HG03175 (cell line): ENCODE data around the gene NUDT8.
A peak's percentile ranks its signal among the peaks of the same experiment; 100 is the strongest.
"Not testable (repeated sequence)": the region's sequence is repeated elsewhere in the genome, so short reads cannot be mapped to it uniquely, and the experiment has no call there.

Source experiments
- ATAC-seq: cut with Tn5 transposase; IDR thresholded peaks from one replicate; pipeline ENCODE4 v1.9.1; 2021; ENCODE audit warnings: mild to moderate bottlenecking, moderate library complexity; ENCODE audit not compliant: unreplicated experiment

NUDT8 gene

DNA sequence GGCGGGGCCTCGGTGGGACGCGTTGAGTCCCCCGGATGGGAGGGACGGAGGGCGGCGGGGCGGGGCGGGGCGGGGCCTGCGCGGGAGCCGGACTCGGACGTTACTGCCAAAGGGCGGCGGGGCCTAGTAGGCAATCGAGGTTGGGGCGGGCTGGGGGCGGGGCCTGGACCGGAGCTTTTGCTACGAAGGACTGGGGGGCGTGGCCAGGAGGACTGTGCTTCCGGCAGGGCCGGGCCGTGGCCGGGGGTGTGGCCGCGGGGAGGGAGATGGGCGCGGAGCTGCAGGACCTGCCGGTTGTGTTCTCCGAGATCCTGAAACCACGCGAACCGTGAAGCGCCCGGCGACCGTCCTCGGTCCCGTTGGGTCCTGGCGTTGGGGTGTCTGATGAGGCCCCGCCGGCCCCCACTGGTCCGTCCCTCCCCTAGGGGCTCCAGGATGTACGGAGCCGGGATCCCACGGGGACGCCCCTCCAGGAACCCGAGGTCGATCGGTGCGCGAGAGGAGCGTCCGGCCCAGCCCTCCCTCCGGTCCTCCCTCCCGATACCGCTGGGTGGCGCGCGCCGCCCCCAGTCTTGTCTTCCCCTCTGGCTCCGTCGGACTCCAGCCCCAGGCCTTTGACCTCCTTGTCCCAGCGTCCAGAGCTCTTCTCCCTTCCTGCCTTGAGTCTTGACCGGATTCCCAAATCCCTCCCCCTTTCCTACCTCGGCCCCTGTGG, 648 bp upstream of the NUDT8 start:
- ATAC-seq = peak; percentile 70

DNA sequence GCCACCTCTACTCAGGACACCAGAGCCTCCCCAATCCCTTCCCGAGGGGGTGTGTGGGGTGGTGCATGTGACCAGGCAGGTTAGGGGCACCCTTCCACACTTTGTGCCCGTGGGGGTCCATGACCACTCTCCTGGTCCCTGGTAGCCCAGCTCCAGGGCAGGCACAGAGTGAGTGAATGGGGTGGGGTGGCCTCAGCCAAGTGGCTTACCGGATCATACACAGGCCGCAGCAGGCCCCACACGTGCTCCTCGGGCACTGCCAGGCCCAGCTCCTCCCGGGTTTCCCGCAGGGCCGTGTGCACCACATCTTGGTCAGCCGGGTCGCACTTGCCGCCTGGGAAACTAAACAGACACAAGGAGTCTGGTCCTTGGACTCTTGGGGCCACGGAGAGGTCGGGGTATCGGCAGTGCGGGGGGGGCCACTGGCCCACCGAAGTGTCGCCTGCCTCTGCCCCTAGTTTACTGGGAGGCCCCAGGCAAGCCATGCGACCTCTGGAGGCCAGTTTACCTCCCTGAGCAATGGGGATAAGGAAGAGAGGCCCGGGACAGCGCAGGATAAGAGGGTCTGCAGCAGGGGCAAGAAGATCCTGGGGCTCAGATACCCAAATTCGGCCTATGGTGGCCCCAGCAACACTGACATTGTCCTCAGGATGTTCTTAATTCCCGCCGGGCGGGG, 889 bp downstream of the NUDT8 start:
- no peak for ATAC-seq

DNA sequence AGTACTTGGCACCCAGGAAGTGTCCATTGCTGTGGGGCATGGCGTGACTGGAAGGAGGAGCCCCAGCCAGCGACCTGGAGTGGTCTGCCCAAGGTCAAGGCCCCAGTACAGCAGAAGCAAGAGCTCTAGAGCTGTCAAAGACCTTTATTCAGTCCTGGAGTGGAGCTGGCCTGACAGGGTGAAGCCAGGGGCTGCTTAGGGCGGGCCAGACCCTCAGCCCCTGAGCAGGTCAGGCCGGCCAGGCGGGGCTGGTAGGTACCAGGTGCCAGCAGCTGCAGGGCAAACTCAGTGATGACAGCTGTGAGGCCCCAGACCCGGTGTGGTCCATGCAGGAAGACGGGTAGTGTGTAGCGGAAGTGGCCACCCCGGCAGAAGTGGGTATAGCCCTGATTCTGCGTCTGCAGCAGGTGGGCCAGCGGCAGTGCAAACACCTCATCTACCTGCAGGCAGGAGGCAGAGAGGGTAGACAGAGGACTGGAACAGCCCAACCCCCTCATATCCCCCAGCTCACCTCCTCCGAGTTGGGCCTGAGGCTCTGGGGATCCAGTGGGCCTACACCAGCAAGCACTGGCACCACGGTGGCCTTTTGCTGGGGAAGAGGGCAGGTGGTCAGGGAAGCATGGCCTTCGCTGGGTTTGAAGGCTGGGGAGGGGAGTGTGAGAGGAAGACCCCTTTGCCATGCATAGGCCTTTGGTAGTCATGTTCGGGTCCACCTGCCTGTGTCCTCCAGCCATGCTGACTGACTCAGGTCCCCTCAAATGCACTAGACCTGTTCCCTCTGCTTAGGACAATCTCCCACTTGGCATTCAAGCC, 1.7 kb downstream of the NUDT8 start:
- ATAC-seq = no peak

DNA sequence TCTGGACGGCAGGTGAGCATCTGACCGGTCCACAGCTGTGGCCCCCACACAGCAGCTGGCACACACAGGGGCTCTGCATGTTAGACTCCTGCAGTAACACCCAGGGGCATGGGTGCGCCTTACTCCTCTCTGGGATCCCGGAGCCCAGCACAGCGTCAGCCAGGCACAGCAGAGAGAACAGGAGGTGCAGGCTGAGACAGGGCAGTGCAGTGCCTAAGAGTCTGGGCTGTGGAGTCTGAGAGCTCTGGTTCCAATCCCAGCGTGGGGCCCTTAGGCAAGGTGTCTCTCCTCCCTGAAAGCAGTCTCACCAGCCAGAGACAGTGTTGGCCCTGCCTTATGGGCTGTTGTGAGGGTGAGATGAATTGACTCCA, 2.3 kb downstream of the NUDT8 start:
- ATAC-seq = no peak

DNA sequence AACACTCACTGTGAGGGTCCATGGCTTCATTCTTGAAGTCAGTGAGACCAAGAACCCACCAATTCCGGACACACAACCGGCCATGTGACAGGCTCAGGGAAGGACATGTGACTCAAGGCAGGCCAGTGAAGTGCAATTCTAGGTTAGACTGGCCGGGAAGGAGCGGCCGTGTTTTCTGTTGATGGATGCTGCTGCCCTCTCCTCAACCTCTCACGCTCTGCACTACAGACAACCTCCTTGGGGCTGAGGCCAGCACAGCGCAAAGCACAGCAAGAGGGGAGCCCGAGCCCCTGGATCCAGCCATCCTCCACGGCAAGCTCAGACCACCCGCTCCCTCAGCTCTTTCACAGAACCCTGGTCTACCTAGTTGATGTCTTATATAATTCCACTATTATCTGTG, 2.8 kb downstream of the NUDT8 start:
- ATAC-seq = no peak

DNA sequence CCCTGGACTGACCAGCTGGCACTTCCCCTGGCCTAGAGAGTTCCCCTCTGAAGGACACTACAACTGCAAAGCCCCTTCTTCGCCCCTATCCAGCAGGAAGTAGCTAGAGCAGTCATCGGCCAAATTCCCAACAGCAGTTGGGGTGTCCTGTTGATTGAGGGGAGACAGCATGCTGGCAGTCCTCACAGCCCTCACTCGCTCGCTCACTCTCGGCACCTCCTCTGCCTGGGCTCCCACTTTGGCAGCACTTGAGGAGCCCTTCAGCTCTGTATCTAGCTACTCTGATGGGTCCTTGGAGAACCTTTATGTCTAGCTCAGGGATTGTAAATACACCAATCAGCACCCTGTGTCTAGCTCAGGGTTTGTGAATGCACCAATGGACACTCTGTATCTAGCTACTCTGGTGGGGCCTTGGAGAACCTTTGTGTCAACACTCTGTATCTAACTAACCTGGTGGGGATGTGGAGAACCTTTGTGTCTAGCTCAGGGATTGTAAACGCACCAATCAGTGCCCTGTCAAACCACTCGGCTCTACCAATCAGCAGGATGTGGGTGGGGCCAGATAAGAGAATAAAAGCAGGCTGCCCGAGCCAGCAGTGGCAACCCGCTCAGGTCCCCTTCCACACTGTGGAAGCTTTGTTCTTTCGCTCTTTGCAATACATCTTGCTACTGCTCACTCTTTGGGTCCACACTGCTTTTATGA, 3.5 kb downstream of the NUDT8 start:
- ATAC-seq = not testable (repeated sequence)

DNA sequence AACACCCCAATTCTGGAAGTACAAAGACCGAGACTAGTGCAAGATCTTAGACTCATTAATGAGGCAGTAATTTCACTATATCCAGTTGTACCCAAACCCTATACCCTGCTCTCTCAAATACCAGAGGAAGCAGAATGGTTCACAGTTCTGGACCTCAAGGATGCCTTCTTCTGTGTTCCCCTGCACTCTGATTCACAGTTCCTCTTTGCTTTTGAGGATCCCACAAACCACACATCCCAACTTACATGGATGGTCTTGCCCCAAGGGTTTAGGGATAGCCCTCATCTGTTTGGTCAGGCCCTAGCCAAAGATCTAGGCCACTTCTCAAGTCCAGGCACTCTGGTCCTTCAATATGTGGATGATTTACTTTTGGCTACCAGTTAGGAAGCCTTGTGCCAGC, 5.9 kb downstream of the NUDT8 start:
- ATAC-seq = not testable (repeated sequence)

DNA sequence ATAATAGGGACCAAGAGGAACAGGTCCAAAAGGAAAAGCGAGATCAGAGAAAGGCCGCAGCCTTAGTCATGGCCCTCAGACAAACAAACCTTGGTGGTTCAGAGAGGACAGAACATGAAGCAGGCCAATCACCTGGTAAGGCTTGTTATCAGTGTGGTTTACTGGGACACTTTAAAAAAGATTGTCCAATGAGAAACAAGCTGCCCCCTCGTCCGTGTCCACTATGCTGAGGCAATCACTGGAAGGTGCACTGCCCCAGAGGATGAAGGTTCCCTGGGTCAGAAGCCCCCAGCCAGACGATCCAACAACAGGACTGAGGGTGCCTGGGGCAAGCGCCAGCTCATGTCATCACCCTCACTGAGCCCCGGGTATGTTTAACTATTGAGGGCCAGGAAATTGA, 6.8 kb downstream of the NUDT8 start:
- ATAC-seq = not testable (repeated sequence)

DNA sequence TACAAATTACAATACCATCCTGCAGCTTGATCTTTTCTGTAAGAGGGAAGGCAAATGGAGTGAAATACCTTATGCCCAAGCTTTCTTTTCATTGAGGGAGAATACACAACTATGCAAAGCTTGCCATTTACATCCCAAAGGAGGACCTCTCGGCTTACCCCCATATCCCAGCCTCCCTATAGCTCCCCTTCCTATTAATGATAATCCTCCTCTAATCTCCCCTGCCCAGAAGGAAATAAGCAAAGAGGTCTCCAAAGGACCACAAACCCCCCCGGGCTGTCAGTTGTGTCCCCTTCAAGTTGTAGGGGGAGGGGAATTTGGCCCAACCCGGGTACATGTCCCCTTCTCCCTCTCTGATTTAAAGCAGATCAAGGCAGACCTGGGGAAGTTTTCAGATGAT, 7.8 kb downstream of the NUDT8 start:
- not testable (repeated sequence) for ATAC-seq

DNA sequence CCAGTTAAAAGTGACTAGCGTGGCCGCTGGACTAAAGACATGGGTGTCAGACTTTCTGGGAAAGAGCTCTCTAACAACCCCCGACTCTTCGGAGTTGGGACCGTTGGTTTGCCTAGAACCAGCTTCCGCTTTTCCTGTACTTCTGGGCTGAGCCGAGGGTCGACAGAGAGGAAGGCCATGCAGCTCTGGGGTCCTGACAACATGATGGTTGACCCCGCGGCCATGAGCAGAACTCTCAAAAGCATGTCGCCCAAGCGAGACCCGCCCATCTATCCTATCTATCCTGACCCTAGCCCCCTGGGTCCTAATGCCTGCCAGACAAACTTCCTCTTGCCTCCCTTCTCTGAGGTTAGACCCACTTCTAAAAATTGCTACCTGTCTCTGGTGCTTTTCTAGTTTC, 9.1 kb downstream of the NUDT8 start:
- ATAC-seq = not testable (repeated sequence)

DNA sequence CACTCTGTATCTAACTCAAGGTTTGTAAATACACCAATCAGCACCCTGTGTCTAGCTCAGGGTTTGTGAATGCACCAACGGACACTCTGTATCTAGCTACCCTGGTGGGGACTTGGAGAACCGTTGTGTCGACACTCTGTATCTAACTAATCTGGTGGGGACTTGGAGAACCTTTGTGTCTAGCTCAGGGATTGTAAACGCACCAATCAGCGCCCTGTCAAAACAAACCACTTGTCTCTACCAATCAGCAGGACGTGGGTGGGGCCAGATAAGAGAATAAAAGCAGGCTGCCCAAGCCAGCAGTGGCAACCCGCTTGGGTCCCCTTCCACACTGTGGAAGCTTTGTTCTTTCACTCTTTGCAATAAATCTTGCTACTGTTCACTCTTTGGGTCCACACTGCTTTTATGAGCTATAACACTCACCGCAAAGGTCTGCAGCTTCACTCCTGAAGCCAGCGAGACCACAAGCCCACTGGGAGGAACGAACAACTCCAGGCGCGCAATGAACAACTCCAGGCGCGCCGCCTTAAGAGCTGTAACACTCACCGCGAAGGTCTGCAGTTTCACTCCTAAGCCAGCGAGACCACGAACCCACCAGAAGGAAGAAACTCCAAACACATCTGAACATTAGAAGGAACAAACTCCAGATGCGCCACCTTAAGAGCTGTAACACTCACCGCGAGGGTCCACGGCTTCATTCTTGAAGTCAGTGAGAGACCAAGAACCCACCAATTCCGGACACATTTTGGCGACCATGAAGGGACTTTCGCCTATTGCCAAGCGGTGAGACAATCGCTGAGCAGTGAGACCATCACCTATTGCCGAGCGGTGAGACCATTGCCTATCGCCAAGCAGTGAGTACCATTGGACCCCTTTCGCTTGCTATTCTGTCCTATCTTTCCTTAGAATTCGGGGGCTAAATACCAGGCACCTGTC, 9.8 kb downstream of the NUDT8 start:
- ATAC-seq = not testable (repeated sequence)

DNA sequence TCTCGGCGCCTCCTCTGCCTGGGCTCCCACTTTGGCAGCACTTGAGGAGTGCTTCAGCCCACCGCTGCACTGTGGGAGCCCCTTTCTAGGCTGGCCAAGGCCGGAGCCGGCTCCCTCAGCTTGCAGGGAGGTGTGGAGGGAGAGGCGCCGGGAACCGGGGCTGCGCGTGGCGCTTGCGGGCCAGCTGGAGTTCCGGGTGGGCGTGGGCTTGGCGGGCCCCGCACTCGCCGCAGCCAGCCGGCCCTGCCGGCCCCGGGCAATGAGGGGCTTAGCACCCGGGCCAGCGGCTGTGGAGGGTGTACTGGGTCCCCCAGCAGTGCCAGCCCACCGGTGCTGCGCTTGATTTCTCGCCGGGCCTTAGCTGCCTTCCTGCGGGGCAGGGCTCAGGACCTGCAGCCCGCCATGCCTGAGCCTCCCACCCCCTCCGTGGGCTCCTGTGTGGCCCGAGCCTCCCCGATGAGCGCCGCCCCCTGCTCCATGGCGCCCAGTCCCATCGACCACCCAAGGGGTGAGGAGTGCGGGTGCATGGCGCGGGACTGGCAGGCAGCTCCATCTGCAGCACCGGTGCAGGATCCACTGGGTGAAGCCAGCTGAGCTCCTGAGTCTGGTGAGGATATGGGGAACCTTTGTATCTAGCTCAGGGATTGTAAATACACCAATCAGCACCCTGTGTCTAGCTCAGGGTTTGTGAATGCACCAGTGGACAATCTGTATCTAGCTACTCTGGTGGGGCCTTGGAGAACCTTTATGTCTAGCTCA, 10.7 kb downstream of the NUDT8 start:
- not testable (repeated sequence) for ATAC-seq

DNA sequence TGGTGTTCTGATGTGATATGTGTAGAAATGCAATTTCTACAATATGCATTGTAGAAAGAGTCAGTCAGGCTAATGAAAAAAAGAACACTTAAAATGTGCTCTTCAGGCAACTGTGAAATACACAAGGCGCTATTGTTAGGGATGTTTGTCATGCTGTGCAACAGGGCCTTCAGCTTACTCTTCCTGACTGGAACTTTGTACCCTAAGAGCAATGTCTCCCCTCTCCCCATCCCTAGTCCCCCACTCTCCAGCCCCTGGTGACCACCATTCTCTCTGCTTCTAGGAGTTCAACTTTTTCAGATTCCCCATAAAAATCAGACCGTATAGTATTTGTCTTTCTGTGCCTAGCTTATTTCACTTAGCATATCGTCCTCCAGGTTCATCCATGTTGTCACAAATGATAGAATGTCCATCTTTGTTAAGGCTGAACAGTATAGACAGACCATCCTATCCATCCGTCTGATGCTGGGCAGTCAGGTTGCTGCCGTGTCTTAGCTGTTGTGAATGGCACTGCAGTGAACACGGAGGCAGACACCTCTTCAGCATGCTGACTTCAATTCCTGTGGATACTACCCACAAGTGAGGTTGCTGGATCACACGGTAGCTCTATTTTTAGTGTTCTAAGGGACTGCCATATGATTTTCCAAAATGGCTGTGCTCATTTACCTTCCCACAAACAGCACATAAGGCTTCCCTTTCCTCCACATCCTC, 12.3 kb downstream of the NUDT8 start:
- no peak for ATAC-seq

DNA sequence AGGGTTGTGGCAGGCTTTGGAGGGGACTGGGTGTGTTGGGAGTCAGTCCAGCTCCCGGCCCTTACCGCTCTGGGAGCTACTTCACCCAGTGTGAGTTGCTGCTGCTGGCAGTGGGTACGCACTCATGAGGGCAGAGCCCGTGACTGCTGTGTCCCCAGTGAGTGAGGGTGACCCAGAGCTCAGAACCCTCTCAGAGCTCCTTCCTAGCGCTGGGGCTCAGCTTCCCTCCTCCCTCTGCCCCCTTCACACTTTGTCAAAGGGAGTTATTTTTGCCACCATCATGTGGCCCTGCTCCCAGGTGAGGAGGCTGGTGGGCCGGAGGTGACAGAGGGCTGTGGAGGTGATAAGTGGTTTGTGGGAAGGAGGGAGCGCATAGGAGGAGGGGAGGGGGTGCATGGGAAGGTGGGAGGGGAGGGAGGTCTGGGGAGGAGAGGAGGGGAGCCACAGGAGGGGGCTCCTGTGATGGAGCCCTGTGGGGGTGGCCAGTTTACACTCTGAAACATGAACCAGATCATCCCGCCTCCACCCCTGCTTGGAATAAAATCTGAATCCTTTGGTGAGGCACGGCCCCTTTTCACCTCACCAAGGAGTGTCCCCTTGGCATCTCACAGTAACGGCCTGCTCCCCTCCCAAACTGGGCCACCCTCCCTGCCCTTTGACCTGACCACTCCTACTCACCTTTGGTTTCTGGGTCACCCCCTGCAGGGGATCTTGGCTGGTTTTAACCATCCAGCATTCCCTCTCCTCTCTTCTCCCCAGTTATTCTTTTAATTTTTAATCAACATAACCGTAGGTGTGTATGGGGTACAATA, 13.1 kb downstream of the NUDT8 start:
- no peak for ATAC-seq

DNA sequence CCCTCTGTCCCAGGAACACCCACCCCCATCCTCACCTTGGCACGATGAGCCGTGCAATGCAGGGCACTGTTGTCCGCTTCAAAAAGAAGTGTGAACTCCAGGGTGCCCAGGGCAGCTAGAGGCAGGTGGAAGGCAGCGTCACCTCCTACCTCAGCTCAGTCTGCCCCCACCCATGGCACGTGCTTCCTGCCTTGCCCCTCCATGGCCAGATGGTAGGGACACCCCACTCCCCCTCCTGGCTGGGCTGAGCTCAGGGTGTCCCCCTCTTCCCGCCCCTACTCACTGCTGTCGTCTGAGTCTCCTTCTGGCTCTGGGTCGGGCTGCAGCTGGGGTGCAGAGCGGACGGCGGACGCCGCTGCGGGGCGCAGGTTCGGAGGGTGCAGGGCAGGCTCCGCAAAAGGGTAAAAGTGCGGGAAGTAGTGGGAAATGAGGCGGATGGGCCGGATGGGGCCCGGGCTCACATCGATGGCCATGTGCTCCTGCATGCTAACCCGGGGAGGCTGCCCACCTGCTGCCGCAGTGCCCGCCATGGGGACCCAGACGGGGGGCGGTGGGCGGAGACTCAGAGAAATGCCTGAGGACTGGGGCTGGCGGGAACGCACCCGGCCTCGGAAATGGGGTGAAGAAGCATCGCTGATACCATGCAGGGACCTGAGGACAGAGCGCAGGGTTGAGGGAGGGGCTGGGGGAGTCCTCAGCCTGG, 13.9 kb downstream of the NUDT8 start:
- no peak for ATAC-seq

DNA sequence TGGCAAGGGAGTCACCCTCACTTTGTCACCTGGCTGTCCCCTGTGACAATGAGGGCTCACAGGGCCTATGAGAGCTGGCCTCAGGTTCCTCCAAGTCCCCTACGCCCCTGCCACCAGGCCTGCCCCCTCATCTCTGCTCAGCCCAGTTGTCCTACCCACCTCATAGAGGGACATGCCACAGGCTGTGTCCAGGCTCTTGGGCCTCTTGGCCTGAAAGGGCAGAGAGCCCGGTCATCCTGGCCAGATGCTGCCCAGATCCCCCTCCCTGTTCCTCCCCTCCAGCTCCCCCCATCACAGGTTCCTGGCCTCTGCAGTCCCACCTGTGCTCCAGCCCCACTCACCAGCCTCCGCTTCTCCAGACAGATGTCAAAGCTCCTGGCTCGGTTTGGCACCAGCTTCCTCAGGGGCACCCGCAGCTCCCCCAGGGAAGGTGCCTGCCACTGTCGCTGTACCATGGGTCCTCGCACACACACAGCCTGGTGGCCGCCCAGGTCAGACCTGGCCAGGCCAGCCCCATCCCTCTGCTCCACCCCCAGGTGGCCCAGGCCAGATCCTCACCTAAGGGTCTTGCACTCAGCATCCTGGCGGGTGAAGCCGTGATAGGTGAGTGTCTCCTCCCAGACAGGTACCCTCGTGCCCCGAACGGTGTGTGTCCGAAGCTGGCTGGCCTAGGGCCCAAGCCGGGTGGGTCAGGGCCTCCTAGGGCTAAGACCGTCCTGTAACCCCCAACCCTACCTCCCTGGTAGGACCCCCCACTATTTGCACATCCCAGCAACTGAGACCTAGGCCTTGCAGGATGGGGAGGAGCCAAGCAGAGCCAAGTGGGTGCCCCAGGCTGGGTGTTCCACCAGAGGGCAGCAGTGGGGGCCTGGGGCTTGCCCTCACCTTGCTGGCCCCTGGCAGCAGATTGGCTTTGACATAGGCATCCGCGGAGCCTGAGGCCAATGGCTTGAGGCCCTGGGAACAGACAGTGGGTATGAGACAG, 14.7 kb downstream of the NUDT8 start:
- ATAC-seq = no peak
